Natural killer cell (primary cell): Measurements from ENCODE around the gene CFAP61. TPM values are rescaled to one million over a fixed set of nuclear protein-coding genes. Genes with fewer than 3 reads are reported as not detected.

Source experiments
- ATAC-seq, 3 donors: fragments of 150-1000 bp in 2 of 3; fragments of 200-7000 bp in 1 of 3; cut with Tn5 transposase; 1 replicate in 1 of 3; 2 replicates in 2 of 3; pipeline ENCODE4 v1.10.0; 2021; ENCODE audit warnings: mild to moderate bottlenecking in 2 of 3, moderate library complexity in 2 of 3
- DNase-seq, 2 donors: peaks; one replicate each; pipeline versions ENCODE4 v3.0.0 to v3.0.0-alpha.2; 2013 to 2021; ENCODE audit warnings: mixed read lengths in 1 of 2
- H3K27ac ChIP-seq: one replicate; pipeline ENCODE4 v1.5.1; 2013; ENCODE audit warnings: mild to moderate bottlenecking, low read length
- H3K27me3 ChIP-seq: one replicate; pipeline ENCODE4 v1.6.1; 2013; ENCODE audit warnings: low read length; ENCODE audit not compliant: control insufficient read depth, insufficient read depth
- H3K36me3 ChIP-seq: one replicate; pipeline ENCODE4 v1.6.1; 2013; ENCODE audit warnings: low read length; ENCODE audit not compliant: control insufficient read depth, insufficient read depth
- H3K4me1 ChIP-seq: one replicate; pipeline ENCODE4 v1.6.1; 2013; ENCODE audit warnings: low read length; ENCODE audit not compliant: control insufficient read depth, insufficient read depth
- H3K4me3 ChIP-seq: one replicate; pipeline ENCODE4 v1.5.1; 2013; ENCODE audit warnings: low read length
- H3K9me3 ChIP-seq: one replicate; pipeline ENCODE4 v1.6.1; 2013; ENCODE audit warnings: low read length; ENCODE audit not compliant: control insufficient read depth, insufficient read depth
- H3K27ac Mint-ChIP-seq, 2 donors: one replicate each; pipeline ENCODE4 v1.8.0; 2022; ENCODE audit warnings: mild to moderate bottlenecking in 2 of 2, mixed read lengths in 2 of 2, moderate library complexity in 1 of 2
- H3K27me3 Mint-ChIP-seq, 2 donors: one replicate each; pipeline ENCODE4 v1.8.0; 2022; ENCODE audit warnings: low read depth in 2 of 2, mixed read lengths in 2 of 2
- H3K36me3 Mint-ChIP-seq: one replicate; pipeline ENCODE4 v1.8.0; 2022; ENCODE audit warnings: mixed read lengths
- H3K4me1 Mint-ChIP-seq, 2 donors: one replicate each; pipeline ENCODE4 v1.8.0; 2022; ENCODE audit warnings: mixed read lengths in 2 of 2
- H3K4me3 Mint-ChIP-seq: one replicate; pipeline ENCODE4 v1.8.0; 2022; ENCODE audit warnings: mild to moderate bottlenecking, moderate library complexity, mixed read lengths
- H3K9me3 Mint-ChIP-seq, 2 donors: one replicate each; pipeline ENCODE4 v1.8.0; 2022; ENCODE audit warnings: mixed read lengths in 2 of 2
- CTCF ChIP-seq: fragments of 200-600 bp; IDR thresholded peaks from one replicate; pipeline ENCODE4 v1.8.0; 2022; ENCODE audit warnings: antibody characterized with exemption
- WGBS: methylation state at CpG from one replicate; pipeline ENCODE4 v1.1.7; 2013; ENCODE audit warnings: missing lambda C conversion rate; ENCODE audit not compliant: insufficient coverage; 5-methylcytosine and 5-hydroxymethylcytosine counted together
- intact Hi-C: fragments of 100-400 bp; cut with micrococcal nuclease; formaldehyde crosslinking; loops from one replicate; pipeline ENCODE4 v1.14.2; 2022
- total RNA-seq, 4 donors: library from RNA; stranded (reverse); fragments of 120-200 nt in 1 of 4; gene quantifications; one replicate each; pipeline versions ENCODE4 v1.2.3 to v1.2.4, GENCODE V29; 2013 to 2022

Gene CFAP61
- total RNA-seq, 3 donors from 2014 or later (not counting 1 experiment from before 2014, with no cell fraction given) = 1.0 to 2.1 (median 1.3) TPM

GRCh38 chr20:20095114-20095872 lies 43.0 kb downstream of the CFAP61 start:
- Mint-ChIP-seq H3K36me3 (no peaks in the 10 kb centered on the region), H3K27me3 (peaks cover 2 to 12% of the 10 kb centered on the region in 2 donors), H3K9me3 (no peaks in the 10 kb centered on the region), H3K4me1 (peaks cover 0 to 11% of the 10 kb centered on the region in 2 donors), H3K27ac (peak overlapping the region in 1 of 2 donors; percentile 49), H3K4me3 (no peak overlapping the region)
- DNase-seq (no peak), ATAC-seq (no peak)
- Histone ChIP-seq H3K4me3 (no peak overlapping the region), H3K27ac (no peak overlapping the region), H3K4me1 (no peaks in the 10 kb centered on the region), H3K9me3 (no peaks in the 10 kb centered on the region), H3K27me3 (no peaks in the 10 kb centered on the region), H3K36me3 (no peaks in the 10 kb centered on the region)
- intact Hi-C loops = no loop called here
- TF ChIP-seq CTCF = no peak
- 93% methylated on average over 10 of the region's 10 CpGs for WGBS

GRCh38 chr20:20096421-20096820 lies 44.1 kb downstream of the CFAP61 start:
- Histone ChIP-seq H3K36me3 (no peaks in the 10 kb centered on the region), H3K27ac (no peak overlapping the region), H3K9me3 (no peaks in the 10 kb centered on the region), H3K4me1 (no peaks in the 10 kb centered on the region), H3K27me3 (no peaks in the 10 kb centered on the region), H3K4me3 (no peak overlapping the region)
- Mint-ChIP-seq H3K27me3 (peaks cover 2 to 12% of the 10 kb centered on the region in 2 donors), H3K36me3 (no peaks in the 10 kb centered on the region), H3K27ac (no peak overlapping the region), H3K4me3 (no peak overlapping the region), H3K9me3 (no peaks in the 10 kb centered on the region), H3K4me1 (peaks cover 0 to 11% of the 10 kb centered on the region in 2 donors)
- no peak for TF ChIP-seq CTCF
- DNase-seq (no peak), ATAC-seq (no peak)
- intact Hi-C loops = no loop called here
- WGBS = 93% methylated on average over 11 of the region's 11 CpGs

GRCh38 chr20:20100881-20101280 lies 48.5 kb downstream of the CFAP61 start:
- Mint-ChIP-seq H3K9me3 (no peaks in the 10 kb centered on the region), H3K4me3 (no peak overlapping the region), H3K27me3 (peaks cover 0 to 9% of the 10 kb centered on the region in 2 donors), H3K27ac (no peak overlapping the region), H3K36me3 (no peaks in the 10 kb centered on the region), H3K4me1 (no peaks in the 10 kb centered on the region)
- ATAC-seq (no peak), DNase-seq (no peak)
- intact Hi-C loops = no loop called here
- Histone ChIP-seq H3K4me1 (no peaks in the 10 kb centered on the region), H3K27me3 (no peaks in the 10 kb centered on the region), H3K9me3 (no peaks in the 10 kb centered on the region), H3K4me3 (no peak overlapping the region), H3K27ac (no peak overlapping the region), H3K36me3 (no peaks in the 10 kb centered on the region)
- no peak for TF ChIP-seq CTCF

GRCh38 chr20:20102163-20102562 lies 49.8 kb downstream of the CFAP61 start:
- H3K4me1 ChIP-seq = no peaks in the 10 kb centered on the region
- no peaks in the 10 kb centered on the region for H3K9me3 ChIP-seq
- H3K27ac ChIP-seq = no peak overlapping the region
- no peak for ATAC-seq
- Mint-ChIP-seq H3K36me3 (no peaks in the 10 kb centered on the region), H3K27me3 (peaks cover 0 to 6% of the 10 kb centered on the region in 2 donors), H3K4me1 (no peaks in the 10 kb centered on the region), H3K4me3 (no peak overlapping the region), H3K27ac (no peak overlapping the region), H3K9me3 (no peaks in the 10 kb centered on the region)
- H3K4me3 ChIP-seq = no peak overlapping the region
- H3K27me3 ChIP-seq = no peaks in the 10 kb centered on the region
- no peak for TF ChIP-seq CTCF
- DNase-seq = no peak
- intact Hi-C loops = no loop called here
- no peaks in the 10 kb centered on the region for H3K36me3 ChIP-seq
